Heart left ventricle (tissue), 16 donors: ENCODE measurements around the gene RAB3A. TPM values are rescaled to one million over a fixed set of nuclear protein-coding genes. Genes with fewer than 3 reads are reported as not detected.

Source experiments
- ATAC-seq, 4 donors: fragments of 200-7000 bp; cut with Tn5 transposase; one replicate each; pipeline ENCODE4 v1.9.1; 2020 to 2022; ENCODE audit warnings: moderate library complexity in 4 of 4, mild to moderate bottlenecking in 3 of 4, moderate number of reproducible peaks in 1 of 4
- DNase-seq, 5 donors: peaks; one replicate each; pipeline ENCODE4 v3.0.0-alpha.2; 2020
- H3K27ac ChIP-seq, 12 donors: fragments of 200-600 bp; sonication (generic) in 4 of 12; one replicate each; pipeline versions ENCODE4 v1.5.0 to v1.8.0; 2016 to 2022; ENCODE audit warnings: mild to moderate bottlenecking in 2 of 12
- H3K27me3 ChIP-seq, 9 donors: fragments of 200-600 bp; sonication (generic) in 2 of 9; one replicate each; pipeline versions ENCODE4 v1.5.1 to v1.8.0; 2016 to 2022; ENCODE audit warnings: mild to moderate bottlenecking in 3 of 9
- H3K36me3 ChIP-seq, 9 donors: fragments of 200-600 bp; sonication (generic) in 2 of 9; one replicate each; pipeline versions ENCODE4 v1.5.0 to v1.8.0; 2018 to 2022; ENCODE audit warnings: mild to moderate bottlenecking in 2 of 9
- H3K4me1 ChIP-seq, 12 donors: fragments of 200-600 bp; sonication (generic) in 4 of 12; one replicate each; pipeline versions ENCODE4 v1.5.0 to v1.8.0; 2016 to 2022; ENCODE audit warnings: mild to moderate bottlenecking in 3 of 12
- H3K4me3 ChIP-seq, 12 donors: fragments of 200-600 bp; sonication (generic) in 4 of 12; one replicate each; pipeline versions ENCODE4 v1.5.0 to v1.8.0; 2017 to 2022; ENCODE audit warnings: mild to moderate bottlenecking in 9 of 12, moderate library complexity in 4 of 12
- H3K9me3 ChIP-seq, 12 donors: fragments of 200-600 bp; sonication (generic) in 4 of 12; one replicate each; pipeline versions ENCODE4 v1.5.0 to v1.8.0; 2016 to 2022; ENCODE audit warnings: mild to moderate bottlenecking in 1 of 12
- CTCF ChIP-seq, 12 donors: fragments of 200-600 bp; sonication (generic) in 4 of 12; IDR thresholded peaks; one replicate each; pipeline versions ENCODE4 v1.5.0 to v1.8.0; 2018 to 2022; ENCODE audit warnings: antibody characterized with exemption in 12 of 12, mild to moderate bottlenecking in 5 of 12
- POLR2A ChIP-seq, 2 donors: fragments of 450-650 bp; IDR thresholded peaks; one replicate each; pipeline ENCODE4 v1.6.1; 2017; ENCODE audit warnings: antibody characterized with exemption in 2 of 2, mild to moderate bottlenecking in 2 of 2, moderate library complexity in 2 of 2
- WGBS, 4 donors: extraction: QIAGEN DNeasy Blood & Tissue Kit in 2 of 4; methylation state at CpG; one replicate each; pipeline versions ENCODE4 v1.1.5 to v1.1.7; 2013 to 2018; 5-methylcytosine and 5-hydroxymethylcytosine counted together
- intact Hi-C, 10 donors: fragments of 100-400 bp; cut with DNase I; formaldehyde crosslinking; loops; one replicate each; pipeline versions ENCODE4 v1.11.1 to v1.14.2; 2022
- polyA plus RNA-seq, 2 donors: library from polyadenylated mRNA; stranded (reverse); fragments of 200-250 nt; gene quantifications; one replicate each; pipeline ENCODE4 v1.2.3, GENCODE V29; 2013
- total RNA-seq, 9 donors: library from RNA; depleted of rRNA in 2 of 9; stranded (reverse); fragments of >200 nt in 2 of 9; fragmentation: NEBNext Ultra II Directional in 3 of 9; extraction: Animal tissue kit (Norgen Biotek cat#: 25700) in 3 of 9; gene quantifications; one replicate each; pipeline versions ENCODE4 v1.1.0 to v1.2.4, GENCODE V29; 2016 to 2023
- donor health status: ischemic (EF 13 %, LVEDD 7.1; RV severe dilation, severe dysfunction).
- donor health status: healthy with polysubstance abuse.
- donor health status: DM: no; HTN: yes; CAD: no.
- donor health status: DM: no; HTN: no; CAD: no.
- donor health status: ischemic (EF 25% LVEDD 6.9; RV normal size, moderate dysfunction).
- donor health status: ischemic (EF 25% LVEDD 5.7; RV mildly dilated, moderate dysfunction).
- donor health status: healthy.
- donor health status: DM: yes; HTN: yes; CAD: no.
- donor health status: ischemic (EF 35%, LVEDD 5.7; RV mildly dilated, moderate dysfunction).
- donor health status: nonischemic (EF 11% LVEDD 7.7; RV severe dilation, severe dysfunction).
- donor health status: DM: yes; HTN: yes; CAD: no.
- donor health status: PGD.
- donor health status: ischemic (EF 29% LVEDD 5.4; RV normal size, mild dysfunction).
- donor health status: nonischemic (EF 23%, LVEDD 6.1; RV moderate dilation, normal function).

The RAB3A gene
- total and polyA plus RNA-seq, 11 donors, result 6.9 to 39.2 (median 24.0) TPM

DNA sequence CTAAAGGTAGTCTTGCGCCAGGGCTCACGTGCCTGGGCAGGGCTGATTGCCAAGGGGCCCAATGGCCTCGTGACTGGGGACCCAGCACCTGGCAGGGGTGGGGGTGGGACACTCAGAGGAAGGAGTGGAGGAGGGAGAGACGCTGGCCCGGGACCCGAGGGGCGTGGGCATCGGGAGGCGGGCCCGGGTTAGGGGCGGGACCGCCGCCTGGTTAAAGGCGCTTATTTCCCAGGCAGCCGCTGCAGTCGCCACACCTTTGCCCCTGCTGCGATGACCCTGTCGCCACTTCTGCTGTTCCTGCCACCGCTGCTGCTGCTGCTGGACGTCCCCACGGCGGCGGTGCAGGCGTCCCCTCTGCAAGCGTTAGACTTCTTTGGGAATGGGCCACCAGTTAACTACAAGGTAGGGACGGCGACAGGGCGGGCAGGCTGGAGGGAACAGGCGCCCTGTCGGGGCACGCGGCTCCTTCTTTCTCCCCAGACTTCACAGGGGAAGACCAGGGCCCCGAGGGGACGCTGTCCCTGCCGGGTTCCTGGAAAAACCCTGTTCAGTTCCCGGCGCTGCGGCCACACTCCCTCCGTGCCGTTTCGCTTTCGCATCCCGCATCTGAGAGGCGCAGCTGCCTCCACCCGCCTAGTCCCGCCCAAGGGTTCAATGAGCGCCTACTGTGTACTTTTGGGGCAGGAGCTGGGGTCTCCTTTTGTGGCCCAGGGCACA is 30.1 kb downstream of the RAB3A start, which contains the start of gene IFI30:
IFI30 (plus strand) TSS at position 242 of the 717 bp plus-strand sequence; CDS start at position 271, 29 bp downstream.
- intact Hi-C loops, result loop anchor here in 1 of 10 donors (5.0 kb wide), 1 partner anchor 61 kb away; no protein-coding TSS in a partner anchor
- 1 to 2% (median 1%) methylated on average over 17 to 47 of the region's 47 CpGs for WGBS, 4 donors

GRCh38 chr19:18173054-18173571 is 30.7 kb downstream of the RAB3A start:
- peak; percentile 62 to 86 (median 76) for DNase-seq
- Histone ChIP-seq H3K4me1 (peaks cover 0 to 81% (median 20%) of the 10 kb centered on the region in 12 donors), H3K36me3 (peaks cover 0 to 40% (median 15%) of the 10 kb centered on the region in 9 donors), H3K4me3 (peak overlapping the region in 11 of 12 donors; percentile 51 to 90 (median 64)), H3K27ac (peak overlapping the region; percentile 6 to 95 (median 49)), H3K9me3 (no peaks in the 10 kb centered on the region), H3K27me3 (no peaks in the 10 kb centered on the region)
- TF ChIP-seq CTCF (IDR thresholded peaks at IDR 0.05) (no peak), POLR2A (IDR thresholded peaks at IDR 0.05) (no peak)
- intact Hi-C loops, result loop anchor here in 1 of 10 donors (5.0 kb wide), 1 partner anchor 61 kb away; no protein-coding TSS in a partner anchor
- ATAC-seq, result peak in 3 of 4 donors; percentile 28 to 49 (median 41)
- WGBS, 4 donors, result 54 to 64% (median 59%) methylated on average over 16 to 18 of the region's 18 CpGs

More for the DNA sequence above, 30.1 kb downstream of the RAB3A start, which contains the start of gene IFI30:
- no peaks in the 10 kb centered on the region for H3K27me3 ChIP-seq
- TF ChIP-seq POLR2A (IDR thresholded peaks at IDR 0.05), result peak in 1 of 2 donors; percentile 55
- TF ChIP-seq CTCF (IDR thresholded peaks at IDR 0.05), result no peak
- peak within 1 kb of the TSS; percentile 43 to 90 (median 64) for H3K4me3 ChIP-seq
- peak; percentile 74 to 90 (median 80) for DNase-seq
- ATAC-seq, result peak; percentile 49 to 82 (median 80)
- peaks cover 0 to 76% (median 20%) of the 10 kb centered on the region in 12 donors for H3K4me1 ChIP-seq
- peaks cover 0 to 40% (median 9%) of the 10 kb centered on the region in 9 donors for H3K36me3 ChIP-seq
- peak within 1 kb of the TSS; percentile 6 to 95 (median 56) for H3K27ac ChIP-seq
- H3K9me3 ChIP-seq, result no peaks in the 10 kb centered on the region

- peaks cover 0 to 39% (median 21%) of the 10 kb centered on the region in 9 donors for H3K36me3 ChIP-seq
- H3K4me3 ChIP-seq, result no peak overlapping the region
- intact Hi-C loops, result loop anchor here in 1 of 10 donors (5.0 kb wide), 1 partner anchor 60 kb away; no protein-coding TSS in a partner anchor
- no peak for TF ChIP-seq POLR2A (IDR thresholded peaks at IDR 0.05)
- TF ChIP-seq CTCF (IDR thresholded peaks at IDR 0.05), result no peak
- DNase-seq, result peak in 1 of 5 donors; percentile 19
- H3K27me3 ChIP-seq, result no peaks in the 10 kb centered on the region
- peaks cover 0 to 78% (median 20%) of the 10 kb centered on the region in 12 donors for H3K4me1 ChIP-seq
- no peaks in the 10 kb centered on the region for H3K9me3 ChIP-seq
- WGBS, 4 donors, result 83 to 95% (median 89%) methylated on average over 7 of the region's 7 CpGs
- peak overlapping the region in 9 of 12 donors; percentile 19 to 95 (median 52) for H3K27ac ChIP-seq
- no peak for ATAC-seq
These were observed 31.4 kb downstream of the RAB3A start for GRCh38 chr19:18172331-18173053.
